Putamen (tissue), 1 donor: ENCODE data around the gene ZBTB8A.
"Not testable (repeated sequence)": the region's sequence is repeated elsewhere in the genome, so short reads cannot be mapped to it uniquely, and the experiment has no call there.

ENCODE experiments used
- DNase-seq: peaks from one replicate; pipeline ENCODE4 v3.0.0-alpha.2; 2016; ENCODE audit warnings: low spot score

Gene ZBTB8A

GRCh38 chr1:32538887-32539583 lies at the start of gene ZBTB8A:
Gene ZBTB8A (plus strand): TSS chr1:32539427. CDS start chr1:32592932, 53,505 bp downstream.
- DNase-seq, result peak; percentile 39

GRCh38 chr1:32489774-32490454 lies 49.3 kb upstream of the ZBTB8A start:
- DNase-seq, result no peak

GRCh38 chr1:32491386-32491785 lies 47.8 kb upstream of the ZBTB8A start:
- DNase-seq, result no peak

GRCh38 chr1:32494196-32494595 lies 45.0 kb upstream of the ZBTB8A start:
- no peak for DNase-seq

- DNase-seq, result no peak
These were observed 44.4 kb upstream of the ZBTB8A start for GRCh38 chr1:32494711-32495337.

- no peak for DNase-seq
These were observed 43.1 kb upstream of the ZBTB8A start for GRCh38 chr1:32496127-32496526.

GRCh38 chr1:32498751-32499150 lies 40.5 kb upstream of the ZBTB8A start:
- no peak for DNase-seq

GRCh38 chr1:32500387-32501209 lies 38.6 kb upstream of the ZBTB8A start:
- DNase-seq, result peak; percentile 48

GRCh38 chr1:32501865-32502264 lies 37.4 kb upstream of the ZBTB8A start:
- no peak for DNase-seq

GRCh38 chr1:32503153-32503552 lies 36.1 kb upstream of the ZBTB8A start:
- no peak for DNase-seq

GRCh38 chr1:32507021-32507420 lies 32.2 kb upstream of the ZBTB8A start:
- no peak for DNase-seq

GRCh38 chr1:32508761-32509160 lies 30.5 kb upstream of the ZBTB8A start:
- DNase-seq, result no peak

GRCh38 chr1:32509939-32510338 lies 29.3 kb upstream of the ZBTB8A start:
- no peak for DNase-seq

- no peak for DNase-seq
These were observed 22.8 kb upstream of the ZBTB8A start for GRCh38 chr1:32516402-32516801.

- no peak for DNase-seq
These were observed 20.3 kb upstream of the ZBTB8A start for GRCh38 chr1:32518976-32519375.

GRCh38 chr1:32521165-32521564 lies 18.1 kb upstream of the ZBTB8A start:
- no peak for DNase-seq

GRCh38 chr1:32525053-32525452 lies 14.2 kb upstream of the ZBTB8A start:
- DNase-seq, result no peak

GRCh38 chr1:32525661-32526444 lies 13.4 kb upstream of the ZBTB8A start:
- no peak for DNase-seq

- not testable (repeated sequence) for DNase-seq
These were observed 10.7 kb upstream of the ZBTB8A start for GRCh38 chr1:32528550-32528949.

- DNase-seq, result no peak
These were observed 5.4 kb upstream of the ZBTB8A start for GRCh38 chr1:32533792-32534327.

- no peak for DNase-seq
These were observed 3.1 kb upstream of the ZBTB8A start for GRCh38 chr1:32536117-32536516.
